AG04450 (cell line): Measurements from ENCODE around the gene APOC4. TPM values are rescaled to one million over a fixed set of nuclear protein-coding genes. Genes with fewer than 3 reads are reported as not detected.

ENCODE experiments used
- CTCF ChIA-PET: fragments of 300-600, 350-600 bp; formaldehyde crosslinking; extraction: SDS; loops from one replicate; lab custom pipeline; 2022; ENCODE audit warnings: antibody characterized with exemption, inconsistent platforms; lab: Charles Lee
- POLR2A ChIA-PET: fragments of 350-600 bp; formaldehyde crosslinking; extraction: SDS; loops from one replicate; lab custom pipeline; 2021; ENCODE audit warnings: antibody characterized with exemption, inconsistent platforms; lab: Yijun Ruan, JAX
- DNase-seq: peaks from one replicate; pipeline ENCODE4 v3.0.0-alpha.2; 2011; ENCODE audit warnings: low read depth, low spot score
- H3K27ac ChIP-seq: one replicate; pipeline ENCODE4 v1.5.1; 2012; ENCODE audit warnings: low read depth, low read length, control low read depth
- H3K27me3 ChIP-seq: one replicate; pipeline ENCODE4 v1.6.0; 2012; ENCODE audit warnings: low read length; ENCODE audit not compliant: control insufficient read depth, insufficient read depth
- H3K4me3 ChIP-seq: 2 replicates; pipeline ENCODE4 v1.5.1; 2011; ENCODE audit warnings: mild to moderate bottlenecking, low read depth, low read length, control low read depth
- H3K9me3 ChIP-seq: 2 replicates; pipeline ENCODE4 v1.5.1; 2012; ENCODE audit warnings: low read length; ENCODE audit not compliant: control insufficient read depth, insufficient read depth
- polyA plus RNA-seq: library from polyadenylated mRNA; depleted of rRNA; stranded (reverse); fragments of >200 nt; gene quantifications from 2 replicates; pipeline ENCODE4 v1.2.3, GENCODE V29; 2011
- TF ChIP-seq, protein P1 (sequence below): IDR thresholded peaks from 2 replicates; pipeline ENCODE4 v1.5.1; 2011; ENCODE audit warnings: low read depth, low read length, control low read depth, inconsistent platforms

The APOC4 gene
- polyA plus RNA-seq, 1 experiment, result not detected

- H3K27me3 ChIP-seq, result no peaks in the 10 kb centered on the region
- DNase-seq, result no peak
- ChIA-PET POLR2A (no interaction called here), CTCF (interaction anchor here (0.5 kb wide), 1 partner anchor 55 kb away, joined by 3 read pairs; no protein-coding TSS in a partner anchor)
- TF ChIP-seq, protein P1, sequence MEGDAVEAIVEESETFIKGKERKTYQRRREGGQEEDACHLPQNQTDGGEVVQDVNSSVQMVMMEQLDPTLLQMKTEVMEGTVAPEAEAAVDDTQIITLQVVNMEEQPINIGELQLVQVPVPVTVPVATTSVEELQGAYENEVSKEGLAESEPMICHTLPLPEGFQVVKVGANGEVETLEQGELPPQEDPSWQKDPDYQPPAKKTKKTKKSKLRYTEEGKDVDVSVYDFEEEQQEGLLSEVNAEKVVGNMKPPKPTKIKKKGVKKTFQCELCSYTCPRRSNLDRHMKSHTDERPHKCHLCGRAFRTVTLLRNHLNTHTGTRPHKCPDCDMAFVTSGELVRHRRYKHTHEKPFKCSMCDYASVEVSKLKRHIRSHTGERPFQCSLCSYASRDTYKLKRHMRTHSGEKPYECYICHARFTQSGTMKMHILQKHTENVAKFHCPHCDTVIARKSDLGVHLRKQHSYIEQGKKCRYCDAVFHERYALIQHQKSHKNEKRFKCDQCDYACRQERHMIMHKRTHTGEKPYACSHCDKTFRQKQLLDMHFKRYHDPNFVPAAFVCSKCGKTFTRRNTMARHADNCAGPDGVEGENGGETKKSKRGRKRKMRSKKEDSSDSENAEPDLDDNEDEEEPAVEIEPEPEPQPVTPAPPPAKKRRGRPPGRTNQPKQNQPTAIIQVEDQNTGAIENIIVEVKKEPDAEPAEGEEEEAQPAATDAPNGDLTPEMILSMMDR, result no peak
- H3K4me3 ChIP-seq, result no peak overlapping the region
- no peak overlapping the region for H3K27ac ChIP-seq
- no peaks in the 10 kb centered on the region for H3K9me3 ChIP-seq
These were observed 17.7 kb downstream of the APOC4 start for GRCh38 chr19:44959691-44960090.

GRCh38 chr19:44960906-44961728 is 19.1 kb downstream of the APOC4 start:
- ChIA-PET CTCF (no interaction called here), POLR2A (interaction anchor here (0.6 kb wide), 1 partner anchor 52 kb away, joined by 6 read pairs; no protein-coding TSS in a partner anchor)
- TF ChIP-seq, protein P1, result no peak
- DNase-seq, result no peak
- Histone ChIP-seq H3K9me3 (no peaks in the 10 kb centered on the region), H3K27ac (no peak overlapping the region), H3K4me3 (no peak overlapping the region), H3K27me3 (no peaks in the 10 kb centered on the region)

DNA sequence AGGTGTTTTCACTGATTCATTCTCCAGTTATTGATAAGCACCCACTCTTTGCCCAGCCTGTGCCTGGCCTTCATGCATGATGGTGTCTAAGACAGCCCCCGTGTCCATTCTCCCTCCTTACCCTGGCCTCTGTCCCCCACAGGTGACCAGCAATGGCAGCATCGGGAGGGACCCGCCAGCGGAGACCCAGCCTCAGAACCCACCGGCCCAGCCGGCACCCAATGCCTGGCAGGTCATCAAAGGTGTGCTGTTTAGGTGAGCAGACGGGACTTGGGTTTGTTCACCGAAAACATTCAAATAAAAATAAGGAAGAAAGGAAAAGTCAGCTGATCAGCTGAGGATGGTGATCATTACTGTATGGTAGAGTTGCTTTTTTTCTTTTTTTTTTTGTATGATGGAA is 19.8 kb downstream of the APOC4 start:
- Histone ChIP-seq H3K27me3 (no peaks in the 10 kb centered on the region), H3K9me3 (no peaks in the 10 kb centered on the region), H3K4me3 (no peak overlapping the region), H3K27ac (no peak overlapping the region)
- no peak for DNase-seq
- TF ChIP-seq, protein P1, result no peak
- ChIA-PET CTCF (no interaction called here), POLR2A (no interaction called here)

DNA sequence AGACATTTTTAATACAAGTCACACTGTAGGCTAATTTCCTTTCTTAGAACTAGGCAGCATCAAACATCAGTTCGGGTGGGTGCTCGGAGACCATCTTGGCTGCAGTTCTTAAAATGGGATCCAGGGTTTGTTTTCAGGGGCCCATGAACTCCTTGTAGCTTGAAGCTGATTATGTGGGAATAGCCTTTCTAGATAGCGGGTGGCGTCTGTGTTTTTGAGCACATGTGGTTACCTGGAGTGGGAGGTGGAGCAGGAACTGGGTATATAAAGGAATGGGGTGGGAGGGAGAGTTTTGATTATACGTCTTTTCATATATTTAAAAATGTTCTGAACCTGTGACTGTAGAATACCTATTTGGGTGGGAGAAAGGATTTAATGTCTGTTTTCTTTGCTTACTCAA is 26.1 kb downstream of the APOC4 start:
- DNase-seq, result no peak
- H3K4me3 ChIP-seq, result no peak overlapping the region
- TF ChIP-seq, protein P1, result no peak
- no peaks in the 10 kb centered on the region for H3K27me3 ChIP-seq
- ChIA-PET POLR2A (no interaction called here), CTCF (no interaction called here)
- H3K27ac ChIP-seq, result no peak overlapping the region
- H3K9me3 ChIP-seq, result no peaks in the 10 kb centered on the region

DNA sequence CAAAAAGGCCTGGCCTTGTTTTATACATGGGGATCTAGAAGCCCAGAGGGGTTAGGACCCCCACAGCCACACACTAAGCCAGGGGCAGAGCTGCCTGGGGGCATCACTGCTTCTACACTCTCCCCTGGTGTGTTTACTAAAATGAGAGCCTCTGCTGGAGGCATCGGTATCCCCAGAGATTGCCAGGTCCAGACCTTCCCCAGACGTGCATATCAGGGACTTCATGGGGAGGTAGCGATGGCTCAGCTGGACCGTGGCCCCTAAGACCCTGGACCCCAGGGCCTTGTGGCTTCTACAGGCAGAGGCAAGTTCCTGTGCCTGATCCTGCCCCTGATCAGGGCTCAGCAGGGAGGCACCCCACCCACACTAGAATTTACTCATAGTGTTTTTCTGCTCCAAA is 26.6 kb downstream of the APOC4 start:
- Histone ChIP-seq H3K4me3 (no peak overlapping the region), H3K9me3 (no peaks in the 10 kb centered on the region), H3K27me3 (no peaks in the 10 kb centered on the region), H3K27ac (no peak overlapping the region)
- CTCF ChIA-PET, result no interaction called here
- no peak for DNase-seq
- POLR2A ChIA-PET, result no interaction called here
- TF ChIP-seq, protein P1, result no peak
